HFF-Myc (cell line): ENCODE measurements around the gene RNF113B.

Experiments used
- DNase-seq: peaks from one replicate; pipeline ENCODE4 v3.0.0-alpha.2; 2011; ENCODE audit warnings: low read depth; ENCODE audit errors: extremely low read depth
- H3K4me3 ChIP-seq: replicated peaks from 2 replicates; pipeline ENCODE4 v1.5.1; 2011; ENCODE audit warnings: low read depth, mild to moderate bottlenecking, control low read depth, low read length
- CTCF ChIP-seq: IDR thresholded peaks from 2 replicates; pipeline ENCODE4 v1.5.1; 2012; ENCODE audit warnings: mild to moderate bottlenecking, low read depth, low read length, control low read depth; ENCODE audit errors: missing control alignments

RNF113B gene

GRCh38 chr13:98199480-98199879 is 22.4 kb upstream of the RNF113B start:
- no peak for TF ChIP-seq CTCF
- no peak for DNase-seq
- H3K4me3 ChIP-seq, result no peak overlapping the region

DNA sequence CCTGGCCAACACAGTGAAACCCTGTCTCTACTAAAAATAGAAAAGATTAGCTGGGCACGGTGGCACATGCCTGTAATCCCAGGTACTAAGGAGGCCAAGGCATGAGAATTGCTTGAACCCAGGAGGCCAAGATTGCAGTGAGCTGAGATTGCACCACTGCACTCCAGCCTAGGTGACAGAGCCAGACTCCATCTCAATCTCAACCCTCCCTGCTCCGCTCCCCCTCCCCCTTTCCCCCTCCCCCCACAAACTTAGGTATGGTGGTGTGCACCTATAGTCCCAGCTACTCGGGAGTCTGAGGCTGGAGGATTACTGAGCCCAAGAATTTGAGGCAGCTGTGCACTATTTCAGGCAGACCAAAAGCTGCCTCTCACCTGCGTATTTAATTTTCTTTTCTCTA is 21.6 kb upstream of the RNF113B start:
- no peak for DNase-seq
- no peak overlapping the region for H3K4me3 ChIP-seq
- no peak for TF ChIP-seq CTCF

- no peak for TF ChIP-seq CTCF
- no peak overlapping the region for H3K4me3 ChIP-seq
- no peak for DNase-seq
Observed at GRCh38 chr13:98195054-98195791, 18.2 kb upstream of the RNF113B start.

DNA sequence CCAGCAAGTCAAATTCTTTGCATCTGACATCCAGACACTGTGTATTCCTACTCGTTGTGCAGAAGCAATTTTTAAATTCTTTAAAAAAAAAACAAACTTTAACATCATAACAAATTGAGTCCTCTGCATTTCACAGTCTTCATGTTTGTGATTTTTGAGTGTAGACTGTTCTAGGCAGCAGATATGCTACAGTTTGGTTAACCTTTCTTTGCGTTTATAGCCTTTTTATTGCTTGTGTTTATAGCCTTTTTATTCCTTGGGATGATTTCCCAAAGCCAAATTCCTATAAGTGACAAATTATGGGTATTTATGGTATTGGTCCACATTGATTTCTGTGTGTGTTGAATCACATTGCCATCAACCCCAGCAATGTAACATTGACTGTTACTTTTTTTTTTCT is 14.9 kb upstream of the RNF113B start:
- no peak overlapping the region for H3K4me3 ChIP-seq
- no peak for TF ChIP-seq CTCF
- DNase-seq, result no peak

DNA sequence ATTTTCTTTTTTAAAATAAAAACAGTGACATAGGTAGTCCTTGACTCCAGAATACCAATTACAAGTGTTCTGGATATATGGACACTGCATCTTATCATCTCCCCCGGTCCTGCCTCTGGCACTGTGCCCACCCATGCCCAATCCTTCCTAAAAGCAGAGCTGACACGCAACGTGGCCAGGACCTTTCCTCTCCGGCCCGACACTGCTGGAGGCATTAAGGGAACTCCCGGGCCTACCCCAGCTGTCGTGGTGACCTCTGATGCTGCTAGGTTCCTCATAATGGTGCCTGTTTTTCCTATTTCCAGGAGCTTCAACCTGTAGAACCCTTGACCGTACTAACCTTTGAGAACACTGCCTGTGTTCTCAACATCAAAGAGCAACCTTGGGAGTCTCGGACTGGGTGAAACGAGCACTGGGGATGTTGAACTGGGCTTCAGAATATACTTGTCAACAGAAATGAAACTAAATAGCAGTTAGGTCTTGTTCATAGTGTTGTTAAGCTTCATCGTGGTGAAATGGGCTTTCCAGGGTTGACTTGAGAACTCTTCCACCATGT is 13.9 kb upstream of the RNF113B start:
- no peak for TF ChIP-seq CTCF
- H3K4me3 ChIP-seq, result no peak overlapping the region
- no peak for DNase-seq

GRCh38 chr13:98189841-98190505 is 12.9 kb upstream of the RNF113B start:
- H3K4me3 ChIP-seq, result no peak overlapping the region
- no peak for TF ChIP-seq CTCF
- DNase-seq, result no peak
